ENCODE data around the gene CPPED1. TPM values are rescaled to one million over a fixed set of nuclear protein-coding genes. Genes with fewer than 3 reads are reported as not detected.

Gene CPPED1
- total RNA-seq, 1 experiment from 2014 or later, result 8.1 TPM

DNA sequence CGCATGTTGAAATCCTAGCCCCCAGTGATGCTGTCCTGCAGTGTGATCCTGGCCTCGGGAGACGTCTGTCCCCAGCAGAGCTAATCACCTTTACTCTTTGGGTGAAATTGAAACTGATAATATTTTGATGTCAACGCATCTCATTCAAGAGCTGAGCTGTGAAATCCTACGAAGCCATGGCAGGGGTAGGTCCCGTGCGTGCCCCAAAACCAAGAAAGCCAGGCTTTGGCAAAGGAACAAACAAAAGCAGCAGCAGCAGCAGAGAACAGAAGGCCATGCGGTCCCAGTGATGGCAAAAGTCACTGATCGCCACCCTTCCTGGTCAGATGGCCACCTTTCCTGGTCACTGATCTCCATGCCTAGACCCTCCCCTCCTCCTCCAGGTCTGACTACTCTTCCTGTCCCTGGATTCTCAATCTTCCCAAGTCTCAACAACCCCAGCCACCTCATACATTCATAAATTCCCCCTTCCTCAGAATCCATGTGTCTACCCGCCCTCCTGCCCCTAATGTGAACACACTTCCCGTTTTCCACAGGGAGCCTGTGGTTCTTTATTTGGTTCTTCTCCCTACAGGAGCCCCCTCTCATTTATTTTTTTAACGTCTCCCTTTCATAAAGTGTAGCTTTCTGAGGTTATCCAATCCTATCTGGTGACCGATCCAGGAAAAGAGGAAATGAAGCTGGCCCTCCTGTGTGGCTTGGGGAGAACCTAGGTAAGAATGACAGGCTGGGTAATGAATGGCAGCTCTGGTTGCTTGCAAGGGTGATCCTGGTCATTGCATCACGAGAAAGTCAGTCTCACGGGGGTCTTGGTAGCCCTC lies 50.3 kb downstream of the CPPED1 start:
- Histone ChIP-seq H2AFZ (ENCODE audit: low read depth, low read length, poor library complexity, severe bottlenecking) (no peak overlapping the region), H3K9ac (ENCODE audit: low read length) (no peak overlapping the region), H4K20me1 (ENCODE audit: insufficient read depth) (no peaks in the 10 kb centered on the region), H3K27me3 (ENCODE audit: insufficient read depth, low read length) (no peaks in the 10 kb centered on the region), H3K4me3 (replicated peaks in 1 of 2; ENCODE audit: low read depth in 1 of 2, low read length in 2 of 2) (no peak overlapping the region), H3K4me1 (ENCODE audit: control insufficient read depth in 1 of 2, insufficient read depth in 2 of 2, low read length in 2 of 2) (no peaks in the 10 kb centered on the region), H3K9me2 (ENCODE audit: insufficient read depth) (no peaks in the 10 kb centered on the region), H3K79me2 (ENCODE audit: insufficient read depth, low read length) (no peaks in the 10 kb centered on the region), H3K27ac (ENCODE audit: low read depth, low read length) (no peak overlapping the region), H3K4me2 (ENCODE audit: low read length) (no peak overlapping the region), H3K9me3 (ENCODE audit: control insufficient read depth in 1 of 2, insufficient read depth in 1 of 2, low read depth in 1 of 2, low read length in 2 of 2) (no peaks in the 10 kb centered on the region), H3K36me3 (ENCODE audit: control insufficient read depth in 1 of 2, insufficient read depth in 2 of 2, low read length in 2 of 2) (no peaks in the 10 kb centered on the region)
- intact Hi-C loops (cut with micrococcal nuclease), result no loop called here
- RAD21 ChIA-PET (ENCODE audit: low non-redundant PET in 1 of 2, low total read pairs in 2 of 2, uncharacterized antibody in 2 of 2, unreplicated experiment in 2 of 2), result no interaction called here
- DNase-seq (ENCODE audit: low read depth, low spot score) (no peak), ATAC-seq (no peak)
- BruUV-seq (replicated peaks), result no TSS peak
- CTCF ChIA-PET, result no interaction called here
- POLR2A ChIA-PET, result no interaction called here
- TF ChIP-seq, protein P1, sequence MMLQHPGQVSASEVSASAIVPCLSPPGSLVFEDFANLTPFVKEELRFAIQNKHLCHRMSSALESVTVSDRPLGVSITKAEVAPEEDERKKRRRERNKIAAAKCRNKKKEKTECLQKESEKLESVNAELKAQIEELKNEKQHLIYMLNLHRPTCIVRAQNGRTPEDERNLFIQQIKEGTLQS (IDR thresholded peaks at IDR 0.05), result no peak
- TF ChIP-seq CBX3 (IDR thresholded peaks at IDR 0.05; ENCODE audit: low read depth), result no peak
- TF ChIP-seq, protein P2, sequence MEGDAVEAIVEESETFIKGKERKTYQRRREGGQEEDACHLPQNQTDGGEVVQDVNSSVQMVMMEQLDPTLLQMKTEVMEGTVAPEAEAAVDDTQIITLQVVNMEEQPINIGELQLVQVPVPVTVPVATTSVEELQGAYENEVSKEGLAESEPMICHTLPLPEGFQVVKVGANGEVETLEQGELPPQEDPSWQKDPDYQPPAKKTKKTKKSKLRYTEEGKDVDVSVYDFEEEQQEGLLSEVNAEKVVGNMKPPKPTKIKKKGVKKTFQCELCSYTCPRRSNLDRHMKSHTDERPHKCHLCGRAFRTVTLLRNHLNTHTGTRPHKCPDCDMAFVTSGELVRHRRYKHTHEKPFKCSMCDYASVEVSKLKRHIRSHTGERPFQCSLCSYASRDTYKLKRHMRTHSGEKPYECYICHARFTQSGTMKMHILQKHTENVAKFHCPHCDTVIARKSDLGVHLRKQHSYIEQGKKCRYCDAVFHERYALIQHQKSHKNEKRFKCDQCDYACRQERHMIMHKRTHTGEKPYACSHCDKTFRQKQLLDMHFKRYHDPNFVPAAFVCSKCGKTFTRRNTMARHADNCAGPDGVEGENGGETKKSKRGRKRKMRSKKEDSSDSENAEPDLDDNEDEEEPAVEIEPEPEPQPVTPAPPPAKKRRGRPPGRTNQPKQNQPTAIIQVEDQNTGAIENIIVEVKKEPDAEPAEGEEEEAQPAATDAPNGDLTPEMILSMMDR (IDR thresholded peaks at IDR 0.05 in 2 of 3, conservative IDR thresholded peaks at IDR 0.05 in 1 of 3; ENCODE audit: borderline replicate concordance in 1 of 3, insufficient read depth in 1 of 3, low read depth in 2 of 3, low read length in 2 of 3), result no peak
- TF ChIP-seq CEBPB (IDR thresholded peaks at IDR 0.05; ENCODE audit: low read depth), result no peak
- TF ChIP-seq EGR1 (IDR thresholded peaks at IDR 0.05; ENCODE audit: low read depth), result no peak
- no peak for TF ChIP-seq SIN3A (IDR thresholded peaks at IDR 0.05; ENCODE audit: low read depth)
- no peak for TF ChIP-seq FOSL1 (IDR thresholded peaks at IDR 0.05; ENCODE audit: low read depth)
- TF ChIP-seq ZFX (IDR thresholded peaks at IDR 0.05), result no peak
- TF ChIP-seq, protein P3, sequence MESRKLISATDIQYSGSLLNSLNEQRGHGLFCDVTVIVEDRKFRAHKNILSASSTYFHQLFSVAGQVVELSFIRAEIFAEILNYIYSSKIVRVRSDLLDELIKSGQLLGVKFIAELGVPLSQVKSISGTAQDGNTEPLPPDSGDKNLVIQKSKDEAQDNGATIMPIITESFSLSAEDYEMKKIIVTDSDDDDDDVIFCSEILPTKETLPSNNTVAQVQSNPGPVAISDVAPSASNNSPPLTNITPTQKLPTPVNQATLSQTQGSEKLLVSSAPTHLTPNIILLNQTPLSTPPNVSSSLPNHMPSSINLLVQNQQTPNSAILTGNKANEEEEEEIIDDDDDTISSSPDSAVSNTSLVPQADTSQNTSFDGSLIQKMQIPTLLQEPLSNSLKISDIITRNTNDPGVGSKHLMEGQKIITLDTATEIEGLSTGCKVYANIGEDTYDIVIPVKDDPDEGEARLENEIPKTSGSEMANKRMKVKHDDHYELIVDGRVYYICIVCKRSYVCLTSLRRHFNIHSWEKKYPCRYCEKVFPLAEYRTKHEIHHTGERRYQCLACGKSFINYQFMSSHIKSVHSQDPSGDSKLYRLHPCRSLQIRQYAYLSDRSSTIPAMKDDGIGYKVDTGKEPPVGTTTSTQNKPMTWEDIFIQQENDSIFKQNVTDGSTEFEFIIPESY (IDR thresholded peaks at IDR 0.05; ENCODE audit: extremely low read depth, insufficient replicate concordance, low read length), result no peak
- no peak for TF ChIP-seq ZNF274 (IDR thresholded peaks at IDR 0.05; ENCODE audit: low read depth, low read length)
- no peak for TF ChIP-seq YY1 (IDR thresholded peaks at IDR 0.05; ENCODE audit: extremely low read depth, insufficient replicate concordance, low read depth, low read length)
- TF ChIP-seq, protein P4, sequence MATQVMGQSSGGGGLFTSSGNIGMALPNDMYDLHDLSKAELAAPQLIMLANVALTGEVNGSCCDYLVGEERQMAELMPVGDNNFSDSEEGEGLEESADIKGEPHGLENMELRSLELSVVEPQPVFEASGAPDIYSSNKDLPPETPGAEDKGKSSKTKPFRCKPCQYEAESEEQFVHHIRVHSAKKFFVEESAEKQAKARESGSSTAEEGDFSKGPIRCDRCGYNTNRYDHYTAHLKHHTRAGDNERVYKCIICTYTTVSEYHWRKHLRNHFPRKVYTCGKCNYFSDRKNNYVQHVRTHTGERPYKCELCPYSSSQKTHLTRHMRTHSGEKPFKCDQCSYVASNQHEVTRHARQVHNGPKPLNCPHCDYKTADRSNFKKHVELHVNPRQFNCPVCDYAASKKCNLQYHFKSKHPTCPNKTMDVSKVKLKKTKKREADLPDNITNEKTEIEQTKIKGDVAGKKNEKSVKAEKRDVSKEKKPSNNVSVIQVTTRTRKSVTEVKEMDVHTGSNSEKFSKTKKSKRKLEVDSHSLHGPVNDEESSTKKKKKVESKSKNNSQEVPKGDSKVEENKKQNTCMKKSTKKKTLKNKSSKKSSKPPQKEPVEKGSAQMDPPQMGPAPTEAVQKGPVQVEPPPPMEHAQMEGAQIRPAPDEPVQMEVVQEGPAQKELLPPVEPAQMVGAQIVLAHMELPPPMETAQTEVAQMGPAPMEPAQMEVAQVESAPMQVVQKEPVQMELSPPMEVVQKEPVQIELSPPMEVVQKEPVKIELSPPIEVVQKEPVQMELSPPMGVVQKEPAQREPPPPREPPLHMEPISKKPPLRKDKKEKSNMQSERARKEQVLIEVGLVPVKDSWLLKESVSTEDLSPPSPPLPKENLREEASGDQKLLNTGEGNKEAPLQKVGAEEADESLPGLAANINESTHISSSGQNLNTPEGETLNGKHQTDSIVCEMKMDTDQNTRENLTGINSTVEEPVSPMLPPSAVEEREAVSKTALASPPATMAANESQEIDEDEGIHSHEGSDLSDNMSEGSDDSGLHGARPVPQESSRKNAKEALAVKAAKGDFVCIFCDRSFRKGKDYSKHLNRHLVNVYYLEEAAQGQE (IDR thresholded peaks at IDR 0.05; ENCODE audit: low read depth), result no peak
- TF ChIP-seq, protein P5, sequence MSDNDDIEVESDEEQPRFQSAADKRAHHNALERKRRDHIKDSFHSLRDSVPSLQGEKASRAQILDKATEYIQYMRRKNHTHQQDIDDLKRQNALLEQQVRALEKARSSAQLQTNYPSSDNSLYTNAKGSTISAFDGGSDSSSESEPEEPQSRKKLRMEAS (IDR thresholded peaks at IDR 0.05), result no peak
- TF ChIP-seq ELF1 (IDR thresholded peaks at IDR 0.05; ENCODE audit: borderline replicate concordance, low read depth), result no peak
- no peak for TF ChIP-seq TCF7L2 (IDR thresholded peaks at IDR 0.05; ENCODE audit: borderline replicate concordance, extremely low read depth, insufficient read depth, insufficient read length)
- no peak for TF ChIP-seq POLR2AphosphoS5 (IDR thresholded peaks at IDR 0.05; ENCODE audit: low read depth, low read length)
- TF ChIP-seq JUND (IDR thresholded peaks at IDR 0.05), result no peak
- TF ChIP-seq SP1 (IDR thresholded peaks at IDR 0.05; ENCODE audit: low read depth), result no peak
